HG02884 (cell line): ENCODE measurements around the gene LYRM7.
"Not testable (repeated sequence)": the region's sequence is repeated elsewhere in the genome, so short reads cannot be mapped to it uniquely, and the experiment has no call there.

Experiments
- ATAC-seq: cut with Tn5 transposase; IDR thresholded peaks from one replicate; pipeline ENCODE4 v1.9.1; 2021; ENCODE audit warnings: mild to moderate bottlenecking, moderate library complexity; ENCODE audit not compliant: unreplicated experiment

The LYRM7 gene

DNA sequence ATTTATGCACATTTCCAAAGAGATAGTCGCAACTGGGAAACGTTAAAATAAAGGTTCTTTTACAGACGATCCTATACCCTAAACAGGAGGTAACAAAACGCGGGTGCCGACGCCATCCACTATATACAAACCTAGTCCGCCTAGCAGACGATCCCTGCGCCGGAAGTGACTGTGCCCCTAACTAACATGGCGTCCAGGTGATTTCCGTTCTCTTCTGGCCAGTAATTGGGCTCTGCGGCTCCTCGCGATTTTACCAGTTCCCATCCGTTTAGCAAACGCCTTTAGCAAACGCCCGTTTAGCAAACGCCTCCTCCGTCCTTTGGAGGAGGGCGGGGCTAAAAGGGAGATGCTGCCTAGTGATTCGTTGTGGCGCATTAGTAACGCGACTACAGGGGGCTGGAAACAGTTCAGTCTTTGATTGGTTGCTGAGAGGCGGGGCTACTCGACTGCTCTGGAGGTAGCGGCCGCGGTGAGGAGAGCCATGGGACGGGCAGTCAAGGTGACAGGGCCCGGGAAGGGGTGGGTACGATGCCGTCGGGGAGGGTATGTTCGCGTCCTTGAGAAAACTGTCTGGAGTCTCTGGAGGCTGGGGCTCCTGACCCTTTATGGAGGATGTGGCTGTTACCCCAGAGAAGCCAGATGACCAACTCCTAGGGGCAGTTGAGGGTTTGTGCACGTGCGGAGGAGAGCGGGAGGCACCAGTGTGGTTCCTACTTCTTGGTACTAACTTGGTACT, at the start of gene LYRM7:
Gene LYRM7 (plus strand): TSS at position 405 of the 736 bp plus-strand sequence. CDS start 77 bp downstream, at position 482.
- peak; percentile 95 for ATAC-seq

DNA sequence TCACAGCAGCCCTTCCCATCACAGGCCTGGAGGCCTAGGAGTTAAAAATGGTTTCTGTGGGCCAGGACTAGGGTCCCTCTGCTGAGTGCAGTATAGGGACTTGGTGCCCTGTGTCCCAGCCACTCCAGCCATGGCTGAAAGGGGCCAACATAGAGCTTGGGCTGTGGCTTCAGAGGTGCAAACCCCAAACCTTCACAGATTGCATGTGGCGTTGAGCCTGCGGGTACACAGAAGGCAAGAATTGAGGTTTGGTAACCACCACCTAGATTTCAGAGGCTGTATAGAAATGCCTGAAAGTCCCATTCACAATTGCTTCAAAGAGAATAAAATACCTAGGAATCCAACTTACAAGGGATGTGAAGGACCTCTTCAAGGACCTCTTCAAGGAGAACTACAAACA, 43.5 kb upstream of the LYRM7 start:
- ATAC-seq, result not testable (repeated sequence)

DNA sequence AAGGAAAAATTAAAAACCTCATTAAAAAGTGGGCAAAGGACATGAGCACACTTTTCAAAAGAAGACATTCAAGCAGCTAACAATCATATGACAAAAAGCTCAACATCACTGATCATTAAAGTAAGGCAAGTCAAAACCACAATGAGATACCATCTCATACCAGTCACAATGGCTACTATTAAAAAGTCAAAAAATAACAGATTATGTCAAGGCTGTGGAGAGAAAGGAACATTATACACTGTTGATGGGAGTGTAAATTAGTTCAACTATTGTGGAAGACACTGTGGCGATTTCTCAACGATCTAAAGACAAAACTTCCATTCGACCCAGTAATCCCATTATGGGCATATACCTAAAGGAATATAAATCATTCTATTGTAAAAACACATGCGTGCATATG, 41.4 kb upstream of the LYRM7 start:
- ATAC-seq, result no peak

DNA sequence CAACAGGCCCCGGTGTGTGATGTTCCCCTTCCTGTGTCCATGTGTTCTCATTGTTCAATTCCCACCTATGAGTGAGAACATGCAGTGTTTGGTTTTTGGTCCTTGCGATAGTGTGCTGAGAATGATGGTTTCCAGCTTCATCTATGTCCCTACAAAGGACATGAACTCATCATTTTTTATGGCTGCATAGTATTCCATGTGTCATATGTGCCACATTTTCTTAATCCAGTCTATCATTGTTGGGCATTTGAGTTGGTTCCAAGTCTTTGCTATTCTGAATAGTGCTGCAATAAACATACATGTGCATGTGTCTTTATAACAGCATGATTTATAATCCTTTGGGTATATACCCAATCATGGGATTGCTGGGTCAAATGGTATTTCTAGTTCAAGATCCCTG, 37.7 kb upstream of the LYRM7 start:
- ATAC-seq, result not testable (repeated sequence)

DNA sequence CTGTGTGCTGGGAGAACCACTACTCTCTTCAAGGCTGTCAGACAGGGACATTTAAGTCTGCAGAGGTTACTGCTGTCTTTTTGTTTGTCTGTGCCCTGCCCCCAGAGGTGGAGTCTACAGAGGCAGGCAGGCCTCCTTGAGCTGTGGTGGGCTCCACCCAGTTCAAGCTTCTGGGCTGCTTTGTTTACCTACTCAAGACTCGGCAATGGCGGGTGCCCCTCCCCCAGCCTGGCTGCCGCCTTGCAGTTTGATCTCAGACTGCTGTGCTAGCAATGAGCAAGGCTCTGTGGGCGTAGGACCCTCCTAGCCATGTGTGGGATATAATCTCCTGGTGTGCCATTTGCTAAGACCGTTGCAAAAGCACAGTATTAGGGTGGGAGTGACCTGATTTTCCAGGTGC, 32.3 kb upstream of the LYRM7 start:
- not testable (repeated sequence) for ATAC-seq

DNA sequence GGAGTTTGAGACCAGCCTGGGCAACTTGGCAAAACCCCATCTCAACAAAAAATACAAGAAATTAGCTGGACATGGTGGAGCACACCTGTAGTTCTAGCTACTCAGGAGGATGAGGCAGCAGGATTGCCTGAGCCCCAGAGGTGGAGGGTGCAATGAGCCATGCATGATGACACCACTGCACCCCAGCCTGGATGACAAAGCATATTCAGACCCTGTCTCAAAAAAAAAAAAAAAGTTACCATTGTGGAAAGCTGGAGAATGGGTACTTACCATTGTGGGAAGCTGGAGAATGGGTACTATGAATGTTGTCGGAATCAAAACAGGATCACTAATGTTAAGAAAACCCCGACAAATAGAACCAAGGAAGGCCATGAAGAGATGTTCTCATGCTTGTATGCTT, 31.4 kb upstream of the LYRM7 start:
- no peak for ATAC-seq

DNA sequence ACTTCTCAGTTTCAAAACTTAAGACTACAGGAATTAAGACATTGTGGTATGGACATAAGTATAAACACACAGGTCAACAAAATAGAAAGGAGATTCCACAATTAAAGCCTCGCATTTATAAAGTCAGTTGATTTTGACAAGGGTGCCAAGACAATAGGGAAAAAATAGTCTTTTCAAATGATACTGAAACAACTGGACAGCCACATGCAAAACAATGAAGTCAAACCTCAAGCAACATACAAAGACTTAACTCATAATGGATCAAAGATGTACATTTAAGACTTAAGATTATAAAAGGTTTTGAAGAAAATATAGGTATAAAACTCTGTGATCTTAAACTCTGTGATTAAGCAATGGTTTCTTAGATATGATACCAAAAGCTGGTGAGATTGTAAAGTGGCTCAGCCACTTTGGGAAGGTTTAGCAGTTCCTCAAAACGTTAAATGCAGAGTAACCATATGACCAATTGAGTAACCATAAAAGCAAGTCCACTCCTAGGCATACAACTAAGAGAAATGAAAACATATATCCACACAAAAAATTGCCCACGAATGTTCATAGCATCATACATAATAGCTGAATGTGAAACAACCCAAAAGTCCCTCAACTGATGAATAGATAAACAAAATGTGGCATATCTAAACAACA, 27.6 kb upstream of the LYRM7 start:
- peak; percentile 67 for ATAC-seq

DNA sequence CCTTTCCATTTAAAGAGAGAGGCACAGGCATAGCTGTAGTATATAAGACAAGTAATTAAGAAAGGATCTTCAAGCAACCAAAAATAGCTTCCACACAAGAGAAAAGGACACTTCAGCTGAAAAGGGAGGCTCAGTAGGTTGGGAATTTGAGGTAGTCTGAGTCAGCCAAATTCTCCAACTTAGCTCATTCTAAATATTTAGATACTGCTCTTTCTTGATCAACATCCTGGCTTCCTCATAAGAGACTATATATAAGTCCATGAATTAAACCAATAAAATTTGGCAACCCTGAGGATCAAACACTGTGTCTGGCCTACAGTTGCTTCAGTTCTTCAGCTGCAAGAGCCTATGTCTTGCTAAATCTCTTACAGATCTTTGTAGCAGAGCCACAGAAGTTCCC, 23.5 kb upstream of the LYRM7 start:
- ATAC-seq, result no peak

DNA sequence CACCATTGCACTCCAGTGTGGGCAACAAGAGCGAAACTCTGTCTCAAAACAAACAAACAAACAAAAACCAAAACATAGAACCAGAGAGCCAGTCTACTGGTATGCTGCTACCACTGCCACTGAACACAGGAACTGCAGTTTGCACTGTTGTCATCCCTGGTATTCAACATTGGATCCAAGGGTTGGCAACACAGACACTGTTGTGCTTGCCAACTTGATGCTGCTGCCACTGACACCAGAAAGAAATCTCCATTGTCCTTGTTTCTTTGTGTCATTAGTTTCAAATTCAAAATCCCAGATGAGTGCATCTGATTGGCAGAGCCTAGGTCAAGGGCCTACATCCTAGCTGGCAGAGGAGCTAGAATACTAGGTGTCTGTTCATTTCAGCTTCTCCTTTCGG, 21.9 kb upstream of the LYRM7 start:
- no peak for ATAC-seq

DNA sequence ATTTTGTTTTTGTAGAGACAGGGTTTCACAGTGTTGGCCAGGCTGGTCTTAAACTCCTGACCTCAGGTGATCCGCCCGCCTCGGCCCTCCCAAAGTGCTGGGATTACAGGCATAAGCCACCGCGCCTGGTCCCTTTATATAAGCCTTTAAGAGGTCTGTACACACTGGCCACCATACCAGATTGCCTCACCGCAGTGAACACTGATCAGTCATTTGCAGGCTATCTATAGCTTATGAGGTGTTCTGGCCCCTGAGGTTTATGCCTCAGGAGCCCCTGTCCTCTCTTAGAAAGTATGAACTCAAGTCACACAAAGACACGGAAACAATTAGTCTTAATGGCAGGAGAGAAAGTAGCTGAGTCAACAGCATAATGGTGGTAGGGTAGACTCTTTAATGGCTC, 20.3 kb upstream of the LYRM7 start:
- no peak for ATAC-seq

DNA sequence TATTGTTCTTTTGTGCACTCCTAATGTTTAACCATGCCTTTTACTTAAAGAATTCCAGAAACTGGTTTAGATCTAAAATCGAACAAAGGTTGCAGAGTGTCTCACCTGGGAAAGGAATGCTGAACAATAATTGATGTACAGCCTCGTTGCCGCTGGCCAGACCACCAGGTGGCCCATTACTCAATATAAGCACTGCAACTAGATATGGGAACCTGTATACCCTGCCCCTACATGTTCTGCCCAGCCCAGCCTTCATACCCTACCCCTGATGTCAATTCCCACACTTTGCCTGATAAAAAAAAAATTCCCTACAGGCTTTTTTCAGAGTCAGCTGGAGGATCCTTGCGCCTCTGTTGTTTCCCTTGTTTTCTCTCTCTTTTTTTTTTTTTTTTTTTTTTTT, 19.5 kb upstream of the LYRM7 start:
- ATAC-seq, result no peak

DNA sequence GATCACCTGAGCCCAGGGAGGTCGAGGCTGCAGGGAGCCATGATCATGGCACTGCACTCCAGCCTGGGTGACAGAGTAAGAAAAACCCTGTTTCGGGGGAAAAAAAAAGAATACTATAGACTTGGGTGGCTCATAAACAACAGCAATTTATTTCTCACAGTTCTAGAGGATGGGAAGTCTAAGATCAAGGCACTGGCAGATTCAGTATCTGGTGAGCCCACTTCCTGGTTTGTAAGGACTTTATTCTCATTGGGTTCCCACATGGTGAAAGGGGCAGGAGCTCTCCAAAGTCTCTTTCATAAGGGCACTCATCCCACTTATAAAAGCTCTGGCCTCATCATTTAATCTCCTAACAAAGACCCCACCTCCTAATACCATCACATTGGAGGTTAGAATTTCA, 14.4 kb upstream of the LYRM7 start:
- no peak for ATAC-seq

DNA sequence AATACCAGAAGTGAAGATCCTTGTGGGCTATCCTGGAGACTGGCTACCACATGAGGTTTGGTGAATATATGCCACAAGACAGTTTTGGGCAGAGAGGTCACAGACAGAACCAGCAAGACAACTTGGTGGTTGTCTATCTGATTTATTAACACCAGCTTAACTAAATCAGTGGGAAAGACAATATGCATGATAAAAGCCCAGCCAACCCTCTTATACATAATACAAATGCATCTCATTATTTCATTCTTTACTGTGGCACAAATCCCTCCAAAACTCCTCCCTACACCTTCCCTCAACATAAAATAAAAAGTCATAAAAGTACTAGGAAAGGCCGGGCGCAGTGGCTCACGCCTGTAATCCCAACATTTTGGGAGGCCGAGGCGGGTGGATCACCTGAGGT, 13.8 kb upstream of the LYRM7 start:
- no peak for ATAC-seq

DNA sequence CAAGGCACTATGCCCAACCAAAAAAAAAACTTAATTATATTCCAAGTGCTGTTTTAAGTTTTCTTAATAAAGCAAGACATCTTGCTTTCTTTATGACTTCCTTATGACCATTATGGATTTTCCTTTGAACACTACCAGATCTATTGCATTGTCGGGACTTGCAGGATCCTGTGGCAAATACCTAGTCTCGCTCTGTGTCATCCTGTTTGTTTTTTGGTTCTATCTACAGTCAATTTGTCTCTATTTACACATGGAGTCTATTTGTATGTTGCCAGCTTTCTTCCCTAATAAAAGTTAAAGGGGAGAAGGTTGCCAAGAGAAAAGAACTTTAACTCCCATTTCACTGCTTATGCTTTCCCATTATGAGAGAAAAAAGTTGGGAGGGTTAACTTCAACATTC, 10.6 kb upstream of the LYRM7 start:
- ATAC-seq, result no peak

DNA sequence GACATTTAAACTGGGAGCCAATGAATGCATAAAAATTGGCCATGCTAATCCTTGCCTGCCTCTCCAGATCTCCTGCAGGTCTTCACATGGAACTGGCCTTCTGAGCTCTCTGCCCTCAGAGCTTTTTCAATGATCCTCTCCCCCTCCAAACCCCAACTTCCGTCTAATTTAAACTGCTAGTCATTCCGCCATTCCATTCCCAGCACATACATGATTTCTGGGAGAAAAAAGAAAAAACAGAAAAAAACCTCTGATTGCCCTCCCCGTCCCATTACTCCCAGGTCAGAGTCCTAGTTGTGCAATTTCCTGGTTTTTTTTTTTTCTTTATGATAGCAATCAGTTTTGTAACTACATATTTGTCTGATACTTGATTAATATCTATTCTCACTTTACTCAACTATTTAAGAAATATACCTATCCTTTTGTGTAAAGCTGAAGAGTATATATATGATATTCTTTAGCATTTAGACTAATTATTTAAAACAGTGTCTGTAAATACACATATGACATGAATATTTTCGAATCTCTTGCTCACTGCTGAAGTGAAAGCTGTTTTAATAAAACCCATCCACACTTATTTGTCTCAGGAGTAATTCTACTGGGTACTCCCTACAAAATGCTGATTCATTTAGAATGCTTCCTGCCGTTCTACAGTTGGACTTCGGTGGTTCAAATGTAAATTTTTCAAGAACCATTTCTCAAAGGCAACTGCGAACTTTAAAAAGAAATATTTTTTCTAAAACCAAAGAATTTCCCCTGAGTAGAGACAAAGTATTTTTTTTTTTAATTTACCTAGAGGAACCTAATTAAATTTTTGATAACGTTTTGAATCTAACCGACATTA, 7.2 kb upstream of the LYRM7 start:
- ATAC-seq, result no peak

DNA sequence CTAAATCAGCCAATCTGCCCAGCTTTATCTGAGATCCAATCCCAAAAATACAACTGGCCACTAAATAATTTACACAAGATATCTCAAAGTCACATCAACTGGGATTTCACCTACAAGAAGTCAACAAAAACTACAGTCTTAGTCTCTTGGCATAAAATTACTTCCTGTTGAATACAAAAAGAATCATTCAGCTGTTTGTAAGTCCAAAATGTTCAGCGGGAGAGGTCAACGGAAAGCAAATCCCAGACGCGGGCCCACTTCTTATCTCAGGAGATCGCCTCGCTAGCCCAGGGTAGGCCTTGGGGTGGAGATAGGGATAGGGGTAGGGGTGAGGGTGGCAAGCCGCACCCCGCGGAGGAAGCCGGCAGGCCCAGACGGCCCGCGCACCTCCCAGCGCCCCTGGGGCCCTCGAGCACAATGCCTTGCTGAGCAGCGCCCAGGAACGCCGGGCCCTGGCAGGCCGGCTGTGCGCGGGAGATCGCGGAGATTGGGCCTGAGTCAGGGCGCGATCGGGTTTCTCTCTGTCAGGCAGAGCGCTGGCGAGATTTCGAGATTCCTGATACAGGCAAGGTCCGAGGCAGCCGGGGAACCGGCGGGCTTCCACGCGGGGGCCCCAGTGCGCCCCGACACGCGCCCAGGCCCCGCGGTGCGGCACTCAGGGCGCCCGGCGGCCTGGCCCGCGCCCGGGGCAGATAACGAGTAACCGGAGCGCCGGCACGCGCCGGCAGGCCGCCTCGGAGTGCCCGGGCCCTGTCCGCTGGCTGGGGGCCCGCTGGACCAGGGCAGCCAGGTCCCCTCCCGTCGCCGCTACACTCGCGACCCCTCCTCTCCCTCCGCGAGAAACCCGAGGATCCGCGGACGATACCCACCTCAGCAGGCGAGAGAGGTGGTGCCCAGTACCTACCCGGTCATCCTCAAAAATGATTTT, 6.3 kb upstream of the LYRM7 start:
- peak; percentile 59 for ATAC-seq

DNA sequence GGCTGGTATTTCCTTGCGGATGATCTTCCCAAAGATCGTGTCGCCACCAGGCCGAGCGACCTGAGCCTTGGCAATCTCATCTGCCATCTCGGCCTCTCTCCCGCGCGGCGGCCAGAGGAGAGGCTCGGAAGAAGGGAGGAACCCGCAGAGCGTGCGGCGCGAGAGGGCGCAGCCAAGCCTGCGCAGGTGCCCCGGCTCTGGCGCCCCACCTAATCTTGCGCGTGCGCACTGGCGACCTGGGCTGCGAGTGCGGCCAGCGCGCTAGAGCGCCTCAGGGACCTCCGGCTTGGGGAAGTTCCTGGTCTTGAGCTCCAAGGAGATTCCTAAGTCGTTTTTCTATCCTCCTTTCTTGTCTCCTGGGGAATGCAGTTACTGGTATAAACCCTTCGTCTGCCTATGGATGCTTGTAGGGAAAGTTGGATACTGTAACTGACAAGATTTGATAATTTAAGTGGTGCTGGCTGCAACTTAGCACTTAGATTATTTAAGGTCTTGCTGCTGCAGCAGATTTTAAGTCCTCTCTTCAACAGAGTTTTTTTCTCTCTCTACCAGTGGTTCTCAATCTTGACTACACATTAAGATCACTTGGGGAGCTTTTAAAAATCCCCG, 5.5 kb upstream of the LYRM7 start, which contains the start of gene HINT1:
Gene HINT1 (minus strand): TSS at position 138 of the 609 bp plus-strand sequence. CDS start 51 bp downstream, at position 87.
- ATAC-seq, result peak; percentile 84

DNA sequence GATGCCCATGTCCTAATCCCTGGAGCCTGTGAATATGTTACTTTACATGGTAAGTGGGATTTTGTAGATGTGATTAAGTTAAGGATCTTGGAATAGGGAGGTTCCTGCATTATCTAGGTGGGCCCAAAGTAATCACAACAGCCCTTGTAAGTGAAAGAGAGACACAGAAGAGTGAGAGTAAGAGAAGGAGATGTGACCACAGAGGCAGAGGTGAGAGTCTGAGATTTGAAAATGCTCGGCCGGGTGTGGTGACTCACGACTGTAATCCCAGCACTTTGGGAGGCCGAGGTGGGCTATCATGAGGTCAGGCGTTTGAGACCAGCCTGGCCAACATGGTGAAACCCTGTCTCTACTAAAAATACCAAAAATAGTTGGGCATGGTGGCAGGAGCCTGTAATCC, 3.1 kb upstream of the LYRM7 start:
- no peak for ATAC-seq

DNA sequence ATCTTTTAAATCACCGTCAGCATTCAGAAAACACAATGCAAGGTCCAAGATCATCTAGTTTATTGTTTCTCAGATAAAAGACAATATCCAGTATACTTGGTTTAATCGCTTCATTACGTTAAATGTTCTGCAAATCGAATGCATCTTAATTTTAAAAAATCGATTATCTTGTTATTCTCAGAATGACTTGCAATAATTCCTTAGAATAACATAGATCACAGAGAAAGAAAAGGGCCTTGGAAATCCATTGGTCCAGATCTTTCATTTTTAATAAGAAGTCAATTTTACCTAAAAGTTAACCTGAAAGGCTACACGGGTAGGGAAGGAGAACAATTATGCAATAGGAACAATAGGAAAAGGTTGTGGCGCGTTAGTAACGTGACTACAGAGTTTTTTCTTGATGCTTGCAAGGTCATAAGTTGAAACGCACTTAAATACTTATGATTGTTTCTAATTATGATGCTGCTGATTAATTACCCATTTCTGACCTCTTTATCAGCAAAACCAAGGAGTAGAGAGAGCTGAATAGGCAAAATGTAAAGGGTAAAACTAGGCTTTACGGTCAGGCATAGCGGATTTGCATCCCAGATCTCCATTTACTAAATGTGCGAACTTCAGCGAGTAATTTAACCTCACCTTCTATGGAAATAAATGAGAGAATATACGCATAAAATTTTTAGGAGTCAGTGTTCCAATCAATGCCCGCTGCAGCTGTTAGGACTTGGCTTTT, 769 bp upstream of the LYRM7 start:
- no peak for ATAC-seq
